H9 (cell line): Measurements from ENCODE around the gene HIP1. TPM values are rescaled to one million over a fixed set of nuclear protein-coding genes. Genes with fewer than 3 reads are reported as not detected.

Experiments
- DNase-seq: peaks from one replicate; pipeline ENCODE4 v3.0.0-alpha.2; 2017
- H2AFZ ChIP-seq: one replicate; pipeline ENCODE4 v1.6.1; 2013; ENCODE audit warnings: mild to moderate bottlenecking, low read length, control low read depth, moderate library complexity
- H2AK5ac ChIP-seq: 2 replicates; pipeline ENCODE4 v1.6.1; 2013; ENCODE audit warnings: low read length, control low read depth, mixed read lengths; ENCODE audit not compliant: insufficient read length
- H2BK120ac ChIP-seq: one replicate; pipeline ENCODE4 v1.6.1; 2013; ENCODE audit warnings: low read depth, mild to moderate bottlenecking, low read length, control low read depth, inconsistent platforms; ENCODE audit not compliant: poor library complexity, severe bottlenecking
- H2BK12ac ChIP-seq: 2 replicates; pipeline ENCODE4 v1.6.1; 2013; ENCODE audit warnings: low read length, control low read depth, mixed read lengths, low read depth; ENCODE audit not compliant: insufficient read length
- H2BK15ac ChIP-seq: 2 replicates; pipeline ENCODE4 v1.6.1; 2013; ENCODE audit warnings: low read depth, low read length, control low read depth
- H2BK20ac ChIP-seq: one replicate; pipeline ENCODE4 v1.6.1; 2013; ENCODE audit warnings: low read depth, mild to moderate bottlenecking, low read length, control low read depth, inconsistent platforms; ENCODE audit not compliant: poor library complexity, severe bottlenecking
- H2BK5ac ChIP-seq: 2 replicates; pipeline ENCODE4 v1.6.1; 2013; ENCODE audit warnings: low read length, control low read depth, mixed read lengths; ENCODE audit not compliant: insufficient read length
- H3K14ac ChIP-seq: 2 replicates; pipeline ENCODE4 v1.6.1; 2013; ENCODE audit warnings: low read length, control low read depth; ENCODE audit not compliant: insufficient read depth
- H3K18ac ChIP-seq: 2 replicates; pipeline ENCODE4 v1.6.1; 2013; ENCODE audit warnings: low read depth, mild to moderate bottlenecking, mixed read lengths, low read length, control low read depth; ENCODE audit not compliant: insufficient read length
- H3K23ac ChIP-seq: 2 replicates; pipeline ENCODE4 v1.6.1; 2013; ENCODE audit warnings: low read length, control low read depth, mixed read lengths, low read depth; ENCODE audit not compliant: insufficient read length
- H3K23me2 ChIP-seq: 2 replicates; pipeline ENCODE4 v1.6.1; 2013; ENCODE audit warnings: low read depth, mild to moderate bottlenecking, mixed read lengths, low read length, control low read depth; ENCODE audit not compliant: insufficient read length, poor library complexity, severe bottlenecking
- H3K27ac ChIP-seq: 2 replicates; pipeline ENCODE4 v1.5.1; 2013; ENCODE audit warnings: low read length, control low read depth, mixed read lengths, low read depth; ENCODE audit not compliant: insufficient read length
- H3K27me3 ChIP-seq: 2 replicates; pipeline ENCODE4 v1.6.1; 2013; ENCODE audit warnings: low read length, control low read depth, inconsistent platforms; ENCODE audit not compliant: insufficient read depth
- H3K4ac ChIP-seq: 2 replicates; pipeline ENCODE4 v1.6.1; 2013; ENCODE audit warnings: low read depth, mild to moderate bottlenecking, control low read depth, inconsistent platforms, low read length, moderate library complexity
- H3K4me1 ChIP-seq: 2 replicates; pipeline ENCODE4 v1.6.1; 2013; ENCODE audit warnings: low read length, control low read depth, inconsistent platforms; ENCODE audit not compliant: insufficient read depth
- H3K4me2 ChIP-seq: 2 replicates; pipeline ENCODE4 v1.6.1; 2013; ENCODE audit warnings: low read length, control low read depth, mixed read lengths; ENCODE audit not compliant: insufficient read length, insufficient read depth
- H3K56ac ChIP-seq: 2 replicates; pipeline ENCODE4 v1.6.1; 2013; ENCODE audit warnings: low read depth, mild to moderate bottlenecking, mixed read lengths, low read length, control low read depth; ENCODE audit not compliant: insufficient read length
- H3K79me1 ChIP-seq: 2 replicates; pipeline ENCODE4 v1.6.1; 2013; ENCODE audit warnings: low read depth, mild to moderate bottlenecking, moderate library complexity, low read length, control low read depth, inconsistent platforms; ENCODE audit not compliant: insufficient read depth, poor library complexity, severe bottlenecking
- H3K79me2 ChIP-seq: 2 replicates; pipeline ENCODE4 v1.6.1; 2013; ENCODE audit warnings: low read length, control low read depth, inconsistent platforms; ENCODE audit not compliant: insufficient read depth
- H3K9ac ChIP-seq: 2 replicates; pipeline ENCODE4 v1.6.1; 2013; ENCODE audit warnings: low read length, control low read depth, mixed read lengths; ENCODE audit not compliant: insufficient read length; ENCODE audit errors: extremely low read depth
- H3K9me3 ChIP-seq: one replicate; pipeline ENCODE4 v1.6.1; 2013; ENCODE audit warnings: low read depth, low read length, inconsistent platforms; ENCODE audit not compliant: control insufficient read depth
- H3T11ph ChIP-seq: one replicate; pipeline ENCODE4 v1.6.1; 2013; ENCODE audit warnings: mild to moderate bottlenecking, low read length, control low read depth, inconsistent platforms
- H4K20me1 ChIP-seq: one replicate; pipeline ENCODE4 v1.6.1; 2013; ENCODE audit not compliant: control insufficient read depth, insufficient read length, insufficient read depth
- H4K5ac ChIP-seq: 2 replicates; pipeline ENCODE4 v1.6.1; 2013; ENCODE audit warnings: low read depth, mild to moderate bottlenecking, mixed read lengths, low read length, control low read depth; ENCODE audit not compliant: insufficient read length
- H4K8ac ChIP-seq: replicated peaks from 2 replicates; pipeline ENCODE4 v1.6.1; 2013; ENCODE audit warnings: low read length, control low read depth, mixed read lengths, low read depth; ENCODE audit not compliant: insufficient read length
- H4K91ac ChIP-seq: 2 replicates; pipeline ENCODE4 v1.6.1; 2013; ENCODE audit warnings: low read depth, mild to moderate bottlenecking, moderate library complexity, mixed read lengths, low read length, control low read depth; ENCODE audit not compliant: insufficient read length
- H3K27ac Mint-ChIP-seq, 3 experiments: 2 replicates in 2 of 3; 3 replicates in 1 of 3; pipeline ENCODE4 v1.8.0; 2020 to 2021; ENCODE audit warnings: mixed read lengths in 3 of 3, mild to moderate bottlenecking in 1 of 3, moderate library complexity in 1 of 3
- H3K27me3 Mint-ChIP-seq: 2 replicates; pipeline ENCODE4 v1.8.0; 2021; ENCODE audit warnings: low read depth, mild to moderate bottlenecking, moderate library complexity, mixed read lengths
- H3K36me3 Mint-ChIP-seq, 3 experiments: 2 replicates in 2 of 3; 3 replicates in 1 of 3; pipeline ENCODE4 v1.8.0; 2020 to 2021; ENCODE audit warnings: low read depth in 3 of 3, mixed read lengths in 3 of 3; ENCODE audit not compliant: insufficient read depth in 1 of 3
- H3K4me1 Mint-ChIP-seq, 2 experiments: 2 replicates each; pipeline ENCODE4 v1.8.0; 2020; ENCODE audit warnings: mixed read lengths in 2 of 2
- H3K4me3 Mint-ChIP-seq, 2 experiments: 2 replicates in 1 of 2; 3 replicates in 1 of 2; pipeline ENCODE4 v1.8.0; 2020 to 2021; ENCODE audit warnings: mild to moderate bottlenecking in 2 of 2, mixed read lengths in 2 of 2, moderate library complexity in 1 of 2
- H3K9me3 Mint-ChIP-seq, 2 experiments: 2 replicates in 1 of 2; 3 replicates in 1 of 2; pipeline ENCODE4 v1.8.0; 2020; ENCODE audit warnings: mild to moderate bottlenecking in 2 of 2, mixed read lengths in 2 of 2, moderate library complexity in 1 of 2
- CTCF ChIP-seq: fragments of 200-600 bp; sonication (generic); conservative IDR thresholded peaks from 3 replicates; pipeline ENCODE4 v1.8.0; 2021; ENCODE audit warnings: antibody characterized with exemption, mild to moderate bottlenecking
- WGBS: extraction: QIAGEN DNeasy Blood & Tissue Kit; methylation state at CpG from one replicate; pipeline ENCODE4 v1.1.7; 2013; ENCODE audit warnings: missing lambda C conversion rate, low lambda C conversion rate, mixed read lengths; ENCODE audit not compliant: insufficient read length; ENCODE audit errors: extremely low coverage; 5-methylcytosine and 5-hydroxymethylcytosine counted together
- total RNA-seq: library from RNA; stranded (reverse); gene quantifications from 2 replicates; pipeline ENCODE4 v1.2.1, GENCODE V29; 2021

Gene HIP1
- total RNA-seq, 1 experiment from 2014 or later = 87.5 TPM

GRCh38 chr7:75536940-75537538, 201.7 kb downstream of the HIP1 start:
- no peak overlapping the region for H3K4ac ChIP-seq
- no peak overlapping the region for H3K27ac Mint-ChIP-seq
- no peak overlapping the region for H3K27ac ChIP-seq
- no peaks in the 10 kb centered on the region for H3K23me2 ChIP-seq
- no peak overlapping the region for H4K91ac ChIP-seq
- no peak overlapping the region for H3K18ac ChIP-seq
- H3K4me1 ChIP-seq = no peaks in the 10 kb centered on the region
- H3K56ac ChIP-seq = no peak overlapping the region
- H2BK15ac ChIP-seq = no peak overlapping the region
- no peak overlapping the region for H3K4me3 Mint-ChIP-seq
- no peaks in the 10 kb centered on the region for H3K9me3 ChIP-seq
- H3K79me2 ChIP-seq = no peaks in the 10 kb centered on the region
- H3K27me3 ChIP-seq = no peaks in the 10 kb centered on the region
- no peak overlapping the region for H3T11ph ChIP-seq
- no peak overlapping the region for H2BK120ac ChIP-seq
- H3K4me1 Mint-ChIP-seq = 0 out of 4 replicates have a peak, but pooled peaks cover 0 to 2% of the 10 kb centered on the region in 2 experiments
- no peak overlapping the region for H2AK5ac ChIP-seq
- H3K79me1 ChIP-seq = no peaks in the 10 kb centered on the region
- no peak overlapping the region for H3K14ac ChIP-seq
- no peak for TF ChIP-seq CTCF
- H3K36me3 Mint-ChIP-seq = peaks cover 37 to 78% (median 60%) of the 10 kb centered on the region in 3 experiments; a peak in 6 of 7 replicates
- H3K9me3 Mint-ChIP-seq = no peaks in the 10 kb centered on the region
- no peak for DNase-seq
- no peak overlapping the region for H4K5ac ChIP-seq
- H4K20me1 ChIP-seq = no peaks in the 10 kb centered on the region
- H2BK5ac ChIP-seq = no peak overlapping the region
- no peak overlapping the region for H3K9ac ChIP-seq
- no peak overlapping the region for H2AFZ ChIP-seq
- no peak overlapping the region for H3K23ac ChIP-seq
- no peaks in the 10 kb centered on the region for H3K27me3 Mint-ChIP-seq
- H4K8ac ChIP-seq = no peak overlapping the region
- no peak overlapping the region for H2BK20ac ChIP-seq
- no peak overlapping the region for H2BK12ac ChIP-seq
- H3K4me2 ChIP-seq = no peak overlapping the region
- no CpG with 5 or more reads among the region's 18 CpGs for WGBS
